Endothelial cell of hepatic sinusoid (primary cell): ENCODE measurements around the gene ALAS1.

Experiments
- in situ Hi-C: cut with HindIII; loops from 2 replicates; pipeline ENCODE4 v1.10.0; 2017; ENCODE audit warnings: low sequenced_read_pairs

ALAS1 gene

DNA sequence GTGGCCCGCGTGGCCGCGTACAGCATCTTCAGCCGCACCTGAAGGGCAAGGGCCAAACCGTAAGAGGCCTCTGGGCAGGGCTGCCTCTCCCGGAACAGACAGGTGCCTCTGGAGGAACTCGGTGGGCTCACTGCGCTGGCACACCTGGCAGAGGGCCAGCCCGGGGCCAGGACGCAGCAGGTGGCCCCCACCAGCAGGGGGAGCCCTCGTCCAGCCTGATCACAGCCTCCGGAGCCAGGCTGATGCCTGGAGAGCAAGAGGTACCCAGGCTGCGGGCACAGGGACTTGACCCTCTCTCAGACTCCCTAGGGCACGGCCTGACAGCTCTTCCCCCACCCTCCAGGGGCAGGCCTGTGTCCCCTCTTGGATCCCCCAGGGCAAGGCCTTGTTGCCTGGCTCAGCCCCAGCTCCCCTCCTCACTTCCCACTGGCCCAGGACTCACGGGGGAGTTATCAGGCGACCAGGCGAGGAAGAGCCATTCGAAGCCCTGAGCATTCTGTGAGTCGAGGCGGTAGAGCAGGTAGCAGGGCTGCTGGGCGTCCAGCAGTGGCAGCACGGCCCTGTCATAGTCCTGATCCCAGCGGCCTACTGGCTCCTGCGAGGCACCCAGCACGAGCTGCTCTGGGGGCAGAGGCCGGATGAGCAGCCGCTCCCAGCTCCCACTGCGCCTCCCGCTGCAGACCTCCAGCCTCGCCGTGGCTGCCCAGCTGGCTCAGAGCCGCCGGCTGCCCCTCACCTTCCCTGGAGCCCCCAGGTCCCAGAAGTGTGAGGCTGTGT is 33.7 kb downstream of the ALAS1 start:
- in situ Hi-C loops: no loop called here

DNA sequence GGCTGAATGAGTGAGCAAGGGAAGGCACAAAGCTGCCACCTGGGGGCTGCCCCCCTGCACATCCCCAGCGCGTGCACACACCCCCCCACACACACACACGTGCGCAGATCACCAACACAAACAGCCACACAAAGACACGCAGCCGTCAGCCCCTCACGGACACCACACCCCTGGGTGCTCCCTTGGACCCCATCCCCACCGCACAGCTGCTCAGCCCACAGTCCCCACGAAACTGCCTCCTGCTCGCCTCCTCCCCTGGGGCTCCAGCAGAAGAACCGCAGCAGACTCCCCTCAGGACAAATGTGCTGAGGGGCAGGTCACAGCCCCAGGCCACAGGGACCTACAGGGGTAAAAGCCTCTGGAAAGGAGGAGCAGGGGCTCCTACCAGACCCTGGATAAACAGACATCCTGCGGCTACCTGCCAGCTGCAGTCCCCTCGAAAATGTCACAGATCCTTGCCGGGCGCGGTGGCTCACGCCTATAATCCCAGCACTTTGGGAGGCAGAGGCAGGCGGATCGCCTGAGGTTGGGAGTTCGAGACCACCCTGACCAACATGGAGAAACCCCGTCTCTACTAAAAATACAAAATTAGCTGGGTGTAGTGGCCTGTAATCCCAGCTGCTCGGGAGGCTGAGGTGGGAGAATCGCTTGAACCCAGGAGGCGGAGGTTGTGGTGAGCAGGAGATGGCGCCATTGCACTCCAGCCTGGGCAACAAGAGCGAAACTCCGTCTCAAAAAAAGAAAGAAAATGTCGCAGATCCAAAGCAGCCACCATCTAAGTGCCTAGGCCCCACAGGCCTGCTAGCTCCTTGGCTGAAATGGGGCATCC is 34.5 kb downstream of the ALAS1 start:
- in situ Hi-C loops: no loop called here

DNA sequence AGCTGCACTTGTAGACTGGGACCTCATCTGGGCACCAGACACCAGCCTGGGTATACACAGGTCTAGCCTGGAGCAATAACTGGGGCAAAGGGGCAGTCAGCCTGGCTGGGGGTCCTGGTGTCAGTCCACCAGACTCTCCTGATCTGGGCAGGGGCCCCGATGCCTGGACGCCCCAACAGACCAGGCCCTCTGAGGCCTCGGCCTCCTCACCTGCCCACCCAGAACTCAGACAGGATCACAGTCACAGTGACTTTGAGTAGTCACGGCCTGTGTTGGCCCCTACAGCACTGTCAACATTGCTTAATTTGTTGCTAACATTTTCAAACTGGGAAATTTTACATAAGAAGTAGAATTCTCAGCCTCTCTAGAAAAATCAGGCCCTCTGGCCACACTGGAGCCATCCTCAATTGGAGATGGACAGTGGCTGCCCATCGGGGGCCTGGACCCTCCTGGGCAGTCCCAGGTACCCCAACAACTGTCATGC is 35.2 kb downstream of the ALAS1 start:
- in situ Hi-C loops: no loop called here

DNA sequence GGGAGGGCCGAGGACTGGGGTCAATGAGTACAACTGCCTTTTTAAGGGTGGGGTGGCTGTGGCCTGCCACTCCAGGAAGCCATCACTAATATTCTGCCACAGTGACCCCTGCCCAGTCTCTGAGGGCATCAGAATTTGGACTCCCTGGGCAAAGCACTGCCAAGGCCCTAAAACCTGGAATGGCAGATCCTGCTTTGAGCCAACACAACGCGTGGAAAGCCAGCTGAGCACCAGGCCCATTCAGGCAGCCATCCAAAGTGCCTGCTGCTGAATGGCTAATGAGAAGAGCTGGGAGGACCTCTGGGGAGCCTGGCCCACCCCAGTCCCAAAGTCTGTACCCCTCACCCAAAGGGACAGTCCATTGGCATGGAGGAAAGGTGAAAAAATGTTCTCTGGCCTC is 36.0 kb downstream of the ALAS1 start:
- in situ Hi-C loops: no loop called here

GRCh38 chr3:52234516-52235447 is 36.8 kb downstream of the ALAS1 start:
- in situ Hi-C loops: loop anchor here (5.0 kb wide), 1 partner anchor 38 kb away; no protein-coding TSS in a partner anchor

DNA sequence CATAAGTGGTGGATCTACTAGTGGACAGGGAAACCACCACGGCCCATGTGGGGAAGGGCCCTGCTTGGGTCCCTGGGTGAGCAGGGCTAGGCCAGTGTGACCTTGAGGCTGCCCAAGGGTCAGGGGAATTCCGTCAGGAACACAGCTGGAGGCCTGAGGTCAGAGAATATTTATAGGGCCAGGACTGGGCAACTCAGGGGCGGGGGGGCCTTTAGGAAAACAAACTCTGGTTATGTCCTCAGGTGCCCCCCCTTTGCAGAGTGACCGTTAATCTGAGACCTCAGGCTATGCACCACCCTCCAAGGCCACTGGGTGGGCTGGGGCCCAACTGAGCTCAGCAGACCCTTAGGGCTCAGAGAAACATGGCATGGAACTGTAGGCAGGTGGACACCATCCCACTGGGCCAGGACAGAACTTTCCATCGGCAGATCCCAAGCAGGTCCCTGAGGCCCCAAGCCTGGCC is 38.5 kb downstream of the ALAS1 start:
- in situ Hi-C loops: loop anchor here (5.0 kb wide), 1 partner anchor 36 kb away; no protein-coding TSS in a partner anchor

DNA sequence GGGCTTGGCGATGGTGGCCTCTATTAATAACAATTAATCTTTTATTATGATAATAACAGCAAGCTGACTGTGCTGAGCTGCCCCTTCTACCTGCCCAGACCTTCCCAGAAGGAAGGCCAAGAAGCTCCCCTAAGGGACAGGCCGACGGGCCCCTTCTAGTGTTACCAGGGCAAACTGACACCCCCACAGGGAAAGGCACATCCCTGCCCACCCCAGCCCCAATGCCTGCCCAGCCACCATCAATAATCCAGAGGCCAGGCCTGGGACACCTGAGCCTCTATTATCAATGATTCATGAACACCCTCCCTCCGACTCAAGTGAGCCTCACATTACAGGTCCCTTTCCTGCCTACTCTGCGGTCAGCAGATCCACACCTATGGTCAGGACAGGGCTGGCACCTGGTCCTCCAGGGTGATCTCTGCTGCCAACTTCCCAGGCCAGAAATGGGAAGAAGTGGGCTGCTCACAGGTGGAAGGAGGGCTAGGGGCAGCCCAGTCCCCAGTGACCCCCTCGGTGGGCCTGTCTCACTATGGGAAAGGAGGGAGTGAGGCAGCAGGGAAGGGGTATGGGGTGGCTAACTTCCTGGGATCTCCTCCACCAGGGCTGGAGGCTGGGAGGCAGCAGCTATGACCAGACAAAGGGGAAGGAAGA is 39.2 kb downstream of the ALAS1 start:
- in situ Hi-C loops: loop anchor here (5.0 kb wide), 1 partner anchor 35 kb away; no protein-coding TSS in a partner anchor

DNA sequence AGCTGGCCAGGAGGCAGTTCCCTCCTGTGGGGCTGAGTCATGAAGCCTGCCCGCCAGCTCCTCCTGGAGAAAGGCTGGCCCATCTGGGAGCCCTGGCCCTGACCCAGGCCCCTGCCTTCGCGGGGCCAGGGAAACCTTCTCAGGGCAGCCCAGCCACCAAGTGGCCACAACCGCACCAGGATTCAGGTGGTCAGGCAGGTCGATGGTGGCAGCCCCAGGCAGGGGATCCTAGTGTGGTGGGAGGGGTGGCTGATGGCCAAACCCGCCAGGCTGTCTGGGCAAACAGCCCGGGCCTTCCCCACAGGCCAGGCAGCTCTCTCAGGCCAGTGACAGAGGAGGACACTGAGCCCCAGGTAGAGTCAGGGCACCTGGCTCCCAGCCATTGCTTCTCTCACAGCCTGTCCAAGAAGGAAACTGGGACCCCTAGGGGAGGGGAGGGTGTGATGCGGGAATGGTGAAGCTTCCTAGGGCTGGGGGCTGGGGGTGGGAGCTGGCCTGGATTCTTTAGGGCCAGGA is 39.8 kb downstream of the ALAS1 start:
- in situ Hi-C loops: loop anchor here (5.0 kb wide), 1 partner anchor 35 kb away; no protein-coding TSS in a partner anchor

- in situ Hi-C loops: loop anchor here (5.0 kb wide), 1 partner anchor 34 kb away; no protein-coding TSS in a partner anchor
These were observed 40.3 kb downstream of the ALAS1 start for GRCh38 chr3:52238193-52238760.

DNA sequence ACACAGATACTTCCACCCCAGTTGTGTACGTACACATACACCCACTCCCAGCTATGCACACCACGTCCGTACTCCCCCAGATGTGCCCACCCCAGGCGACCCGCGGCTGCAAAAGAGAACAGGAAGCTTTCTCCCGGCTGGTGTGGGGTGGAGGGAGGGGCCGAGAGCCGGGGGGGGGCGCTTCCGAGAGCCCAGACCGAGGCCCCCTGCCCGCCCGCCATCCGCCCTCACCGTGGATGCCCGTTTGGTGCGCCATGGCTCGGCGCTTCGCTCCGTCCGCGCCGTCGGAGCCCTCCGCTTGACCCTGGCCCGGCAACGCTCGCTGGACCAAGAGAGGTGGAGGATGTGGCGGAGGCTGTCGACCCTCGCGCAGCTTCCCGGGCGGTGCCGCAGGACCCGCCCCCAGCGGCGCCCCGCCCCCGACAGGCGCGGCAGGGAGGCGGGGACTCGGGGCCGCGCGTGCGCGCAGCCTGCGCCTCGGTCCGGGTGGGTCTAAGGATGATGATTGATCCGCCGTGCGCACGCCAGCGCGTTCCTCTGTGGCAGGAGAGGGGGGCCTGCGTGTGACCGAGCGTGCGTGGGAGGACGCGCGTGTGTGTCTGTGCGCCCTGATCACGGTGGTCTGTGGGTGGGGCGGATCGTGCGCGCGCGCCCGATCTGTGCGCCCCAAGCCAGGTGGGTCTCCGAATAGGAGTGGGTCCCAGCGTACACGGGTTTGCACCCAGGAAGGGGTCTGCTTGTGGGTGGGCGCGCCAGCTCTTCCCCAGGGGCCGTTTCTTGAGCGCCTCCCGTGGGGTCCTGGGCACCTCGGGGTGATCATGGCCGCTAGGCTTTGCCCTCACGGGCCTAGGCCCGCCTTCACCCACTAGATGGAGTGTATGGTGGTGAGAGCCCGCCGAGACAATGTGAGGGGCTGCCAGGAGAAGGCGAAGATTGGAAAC is 41.1 kb downstream of the ALAS1 start, which contains the start of gene TWF2:
Gene TWF2 (minus strand): TSS at position 398 of the 941 bp plus-strand sequence. CDS start 142 bp downstream, at position 256.
- in situ Hi-C loops: loop anchor here (5.0 kb wide), 1 partner anchor 33 kb away; no protein-coding TSS in a partner anchor

DNA sequence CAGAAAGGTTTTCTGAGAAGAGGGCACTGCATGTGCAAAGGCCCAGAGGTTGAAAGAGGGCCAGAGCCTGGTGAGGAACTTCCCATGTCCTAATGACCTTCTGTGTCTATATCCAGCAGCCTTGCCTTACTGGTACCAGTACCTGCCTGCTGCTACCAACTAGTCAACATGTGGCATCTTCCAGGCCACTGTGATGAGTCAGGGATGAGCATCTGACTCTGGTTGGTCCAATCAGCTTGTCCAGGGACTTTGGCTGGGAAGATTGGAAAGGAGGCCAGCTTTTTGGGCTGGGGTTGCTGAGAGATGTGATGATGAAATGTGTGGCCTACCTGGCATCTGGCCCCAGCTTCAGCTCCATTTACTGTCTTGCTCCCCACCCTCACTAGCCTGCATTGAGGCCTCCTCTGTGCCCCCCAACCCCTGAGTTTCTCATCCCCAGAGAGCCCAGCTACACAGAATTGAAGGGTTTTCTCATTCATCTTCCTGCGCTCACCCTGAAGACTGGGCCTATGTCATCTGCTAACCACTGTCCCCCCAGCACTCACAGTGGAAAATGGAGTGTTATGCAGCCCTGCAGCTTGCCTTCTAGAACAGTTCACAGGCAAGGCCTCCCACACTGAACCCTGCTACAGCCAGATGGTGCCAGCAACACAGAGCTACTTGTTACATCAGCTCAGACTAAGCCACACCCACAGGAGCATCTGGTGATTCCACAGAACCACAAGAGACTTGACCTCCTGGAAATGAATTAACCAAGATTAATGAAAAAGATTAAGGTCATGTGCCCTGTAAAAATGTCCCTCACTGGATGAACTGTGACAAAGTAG is 42.3 kb downstream of the ALAS1 start:
- in situ Hi-C loops: no loop called here

GRCh38 chr3:52240886-52241370 is 43.0 kb downstream of the ALAS1 start:
- in situ Hi-C loops: no loop called here

DNA sequence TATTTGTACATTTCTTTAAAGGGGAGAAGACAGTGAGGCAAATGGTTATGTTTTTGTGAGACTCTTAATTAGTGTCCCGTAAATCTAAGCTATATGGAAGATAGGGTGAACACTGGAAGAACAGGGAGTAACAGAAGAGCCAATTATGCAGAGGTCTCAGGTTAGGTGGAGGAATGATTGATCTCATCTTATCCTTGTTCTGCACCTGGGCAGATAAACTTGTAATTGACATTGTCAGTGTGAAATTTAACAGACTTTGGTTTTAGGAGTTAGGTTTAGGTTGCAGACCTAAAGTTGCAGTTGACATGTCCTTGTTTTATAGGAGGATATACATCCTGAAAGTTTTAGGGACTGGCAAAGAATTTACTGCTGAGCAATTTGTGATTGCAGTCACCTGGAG is 44.1 kb downstream of the ALAS1 start:
- in situ Hi-C loops: no loop called here

GRCh38 chr3:52243791-52244628 is 46.0 kb downstream of the ALAS1 start:
- in situ Hi-C loops: no loop called here

- in situ Hi-C loops: no loop called here
These were observed 47.6 kb downstream of the ALAS1 start, which contains the start of gene PPM1M for GRCh38 chr3:52245322-52246263. TSS of gene PPM1M (plus strand) at chr3:52245759. CDS start at chr3:52245825, 66 bp downstream.
